T-helper 2 cell treated with Interferon-gamma antibody and Interleukin-4, amounts not matched to agents 100 ng/mL and 5 ng/mL, for 36 hours (primary cell): Measurements from ENCODE around the gene FBXO11. TPM values are rescaled to one million over a fixed set of nuclear protein-coding genes. Genes with fewer than 3 reads are reported as not detected.
"Not testable (repeated sequence)": the region's sequence is repeated elsewhere in the genome, so short reads cannot be mapped to it uniquely, and the experiment has no call there.

Experiments used
- intact Hi-C: fragments of 100-400 bp; cut with micrococcal nuclease; formaldehyde crosslinking; loops from one replicate; pipeline ENCODE4 v1.15.1; 2023
- total RNA-seq: library from RNA; stranded (reverse); gene quantifications from 2 replicates; pipeline ENCODE4 v1.2.3, GENCODE V29; 2022

FBXO11 gene
- total RNA-seq: 58.1 and 58.6 TPM in 2 replicates

GRCh38 chr2:47906157-47907038 lies at the start of gene FBXO11:
Gene FBXO11 (minus strand): TSS chr2:47906498. CDS start chr2:47905720, 778 bp downstream.
- intact Hi-C loops: loop anchor here (1.0 to 10.0 kb wide), 7 partner anchors 49 to 514 kb away; partner anchors contain the start of genes MSH2 and MSH6

- intact Hi-C loops: no loop called here
These were observed 44.3 kb upstream of the FBXO11 start for GRCh38 chr2:47950340-47951301.

- intact Hi-C loops: no loop called here
These were observed 40.3 kb upstream of the FBXO11 start for GRCh38 chr2:47946593-47946992.

- intact Hi-C loops: no loop called here
These were observed 38.9 kb upstream of the FBXO11 start for GRCh38 chr2:47945046-47945781.

- intact Hi-C loops: no loop called here
These were observed 35.6 kb upstream of the FBXO11 start for GRCh38 chr2:47941936-47942335.

GRCh38 chr2:47937677-47938076 lies 31.4 kb upstream of the FBXO11 start:
- intact Hi-C loops: no loop called here

GRCh38 chr2:47935071-47935470 lies 28.8 kb upstream of the FBXO11 start:
- intact Hi-C loops: no loop called here

GRCh38 chr2:47918043-47918442 lies 11.7 kb upstream of the FBXO11 start:
- intact Hi-C loops: no loop called here

GRCh38 chr2:47917276-47917961 lies 11.1 kb upstream of the FBXO11 start:
- intact Hi-C loops: no loop called here

- intact Hi-C loops: no loop called here
These were observed 10.1 kb upstream of the FBXO11 start for GRCh38 chr2:47916412-47916811.

GRCh38 chr2:47910662-47911061 lies 4.4 kb upstream of the FBXO11 start:
- intact Hi-C loops: not testable (repeated sequence)

GRCh38 chr2:47908682-47909081 lies 2.4 kb upstream of the FBXO11 start:
- intact Hi-C loops: loop anchor here (5.0 to 10.0 kb wide), 2 partner anchors 51 to 504 kb away; partner anchors contain the start of gene MSH2

- intact Hi-C loops: loop anchor here (1.0 to 10.0 kb wide), 4 partner anchors 50 to 514 kb away; partner anchors contain the start of gene MSH2
These were observed 912 bp upstream of the FBXO11 start for GRCh38 chr2:47907039-47907781.

GRCh38 chr2:47905386-47906156 lies 727 bp downstream of the FBXO11 start:
- intact Hi-C loops: loop anchor here (1.0 to 10.0 kb wide), 6 partner anchors 48 to 515 kb away; partner anchors contain the start of genes MSH2 and MSH6

- intact Hi-C loops: loop anchor here (10.0 kb wide), 1 partner anchor 499 kb away; the partner anchor contains the start of gene MSH2
These were observed 2.4 kb downstream of the FBXO11 start for GRCh38 chr2:47903781-47904490.

GRCh38 chr2:47901892-47902291 lies 4.4 kb downstream of the FBXO11 start:
- intact Hi-C loops: loop anchor here (10.0 kb wide), 1 partner anchor 497 kb away; the partner anchor contains the start of gene MSH2

GRCh38 chr2:47900857-47901256 lies 5.4 kb downstream of the FBXO11 start:
- intact Hi-C loops: loop anchor here (10.0 kb wide), 1 partner anchor 496 kb away; the partner anchor contains the start of gene MSH2
